Sciatic nerve (tissue), 2 donors: ENCODE measurements around the gene CDC34. TPM values are rescaled to one million over a fixed set of nuclear protein-coding genes. Genes with fewer than 3 reads are reported as not detected.

ENCODE experiments used
- ATAC-seq: fragments of 200-7000 bp; cut with Tn5 transposase; one replicate; pipeline ENCODE4 v1.9.1; 2020; ENCODE audit warnings: mild to moderate bottlenecking, moderate library complexity
- DNase-seq: peaks from one replicate; pipeline ENCODE4 v3.0.0-alpha.2; 2020; ENCODE audit warnings: low spot score
- intact Hi-C: fragments of 100-400 bp; cut with DNase I; formaldehyde crosslinking; loops from one replicate; pipeline ENCODE4 v1.14.2; 2022
- total RNA-seq: library from RNA; stranded (reverse); fragmentation: NEBNext Ultra II Directional; extraction: Animal tissue kit (Norgen Biotek cat#: 25700); gene quantifications from one replicate; pipeline ENCODE4 v1.2.1, GENCODE V29; 2021
- donor health status: DM: no; HTN: no; CAD: no.
- donor health status: DM: no; HTN: no; CAD: no.

CDC34 gene
- total RNA-seq, 1 donor from 2014 or later, result 40.2 TPM

DNA sequence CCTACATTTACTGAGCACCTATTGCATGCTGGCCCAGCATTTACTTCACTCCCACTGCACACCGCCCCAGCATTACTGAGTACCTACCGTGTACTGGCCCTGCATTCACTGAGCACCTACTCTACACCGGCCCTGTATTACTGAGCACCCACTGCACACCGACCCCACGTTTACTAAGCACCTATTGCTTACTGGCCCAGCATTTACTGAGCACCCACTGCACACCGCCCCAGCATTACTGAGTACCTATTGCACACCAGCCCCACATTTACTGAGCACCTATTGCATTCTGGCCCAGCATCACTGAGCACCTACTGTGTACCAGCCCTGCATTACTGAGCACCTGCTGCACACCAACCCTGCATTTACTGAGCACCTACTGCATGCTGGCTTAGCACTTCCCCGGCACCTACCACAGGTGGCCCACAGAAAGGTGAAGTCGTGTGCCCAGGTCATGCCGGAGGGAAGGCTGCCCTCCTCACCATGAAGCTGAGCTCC is 17.3 kb upstream of the CDC34 start:
- DNase-seq (no peak), ATAC-seq (no peak)
- intact Hi-C loops, result no loop called here

DNA sequence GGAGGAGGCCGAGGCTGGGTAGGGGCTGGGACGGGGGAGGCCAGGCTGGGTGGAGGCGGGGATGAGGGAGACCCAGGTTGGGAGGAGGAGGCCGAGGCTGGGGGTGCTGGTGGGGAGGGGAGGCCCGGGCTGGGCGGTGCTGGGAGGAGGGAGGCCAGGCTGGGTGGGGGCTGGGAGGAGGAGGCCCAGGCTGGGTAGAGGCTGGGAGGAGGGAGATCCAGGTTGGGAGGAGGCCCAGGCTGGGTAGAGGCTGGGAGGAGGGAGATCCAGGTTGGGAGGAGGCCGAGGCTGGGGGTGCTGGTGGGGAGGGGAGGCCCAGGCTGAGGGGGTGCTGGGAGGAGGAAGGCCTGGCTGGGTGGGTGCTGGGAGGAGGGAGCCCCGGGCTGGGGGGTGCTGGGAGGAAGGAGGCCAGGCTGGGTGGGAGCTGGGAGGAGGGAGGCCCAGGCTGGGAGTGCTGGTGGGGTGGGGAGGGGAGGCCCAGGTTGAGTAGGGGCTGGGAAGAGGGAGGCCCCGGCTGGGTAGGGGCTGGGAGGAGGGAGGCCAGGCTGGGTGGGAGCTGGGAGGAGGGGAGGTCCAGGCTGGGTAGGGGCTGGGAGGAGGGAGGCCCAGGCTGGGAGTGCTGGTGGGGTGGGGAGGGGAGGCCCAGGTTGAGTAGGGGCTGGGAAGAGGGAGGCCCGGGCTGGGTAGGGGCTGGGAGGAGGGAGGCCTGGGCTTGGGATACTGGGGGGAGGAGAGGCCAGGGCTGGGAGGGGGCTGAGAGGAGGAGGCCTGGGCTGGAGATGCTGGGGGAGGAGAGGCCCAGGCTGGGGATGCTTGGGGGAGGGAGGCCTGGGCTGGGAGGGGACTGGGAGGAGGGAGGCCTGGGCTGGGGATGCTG is 13.6 kb upstream of the CDC34 start:
- DNase-seq (no peak), ATAC-seq (peak; percentile 7)
- intact Hi-C loops, result no loop called here

- ATAC-seq, result peak; percentile 13
- DNase-seq, result no peak
Observed at GRCh38 chr19:518598-519231, 12.8 kb upstream of the CDC34 start.

DNA sequence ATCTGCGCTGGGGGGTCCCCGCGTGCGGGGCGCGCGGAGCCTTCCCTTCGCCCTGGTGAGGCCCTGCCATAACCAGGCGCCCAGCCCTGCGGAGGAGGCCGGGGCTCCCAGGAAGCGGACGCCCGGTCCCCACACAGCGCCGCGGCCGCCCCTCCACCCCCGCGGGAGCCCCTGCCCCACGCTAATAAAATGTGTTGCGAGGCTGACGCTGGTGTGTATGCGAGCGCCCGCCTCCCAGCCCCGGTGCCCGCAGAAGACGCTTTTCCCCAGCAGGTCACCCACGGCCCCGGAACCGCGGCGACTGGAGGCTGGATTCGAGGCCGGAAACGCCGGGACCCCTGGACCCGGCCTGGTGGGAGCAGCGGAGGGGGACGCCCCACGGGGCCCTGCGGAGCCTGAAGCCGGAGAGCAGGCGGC is 12.1 kb upstream of the CDC34 start:
- intact Hi-C loops, result no loop called here
- DNase-seq (no peak), ATAC-seq (no peak)

More at GRCh38 chr19:518598-519231, 12.8 kb upstream of the CDC34 start:
- intact Hi-C loops, result no loop called here

DNA sequence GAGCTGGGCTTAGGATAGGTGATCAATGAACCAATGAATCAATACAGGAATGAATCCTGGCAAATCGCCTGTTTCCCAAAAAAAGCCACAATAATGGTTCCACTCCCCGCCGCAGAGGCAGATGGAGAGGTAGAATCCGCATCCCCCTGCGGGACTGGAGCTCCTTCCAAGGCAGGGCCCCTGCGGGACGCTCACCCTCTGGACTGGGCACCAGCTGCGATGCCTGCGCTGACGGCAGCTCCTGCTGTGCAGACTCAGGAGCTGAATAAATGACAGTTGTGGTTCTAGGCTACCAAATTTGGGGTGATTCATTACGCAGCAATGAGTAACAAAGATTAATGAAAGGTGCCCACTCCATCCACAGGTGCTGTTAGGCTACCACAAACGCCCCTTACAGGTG is 8.8 kb upstream of the CDC34 start:
- no peak for ATAC-seq
- no peak for DNase-seq
- intact Hi-C loops, result no loop called here

DNA sequence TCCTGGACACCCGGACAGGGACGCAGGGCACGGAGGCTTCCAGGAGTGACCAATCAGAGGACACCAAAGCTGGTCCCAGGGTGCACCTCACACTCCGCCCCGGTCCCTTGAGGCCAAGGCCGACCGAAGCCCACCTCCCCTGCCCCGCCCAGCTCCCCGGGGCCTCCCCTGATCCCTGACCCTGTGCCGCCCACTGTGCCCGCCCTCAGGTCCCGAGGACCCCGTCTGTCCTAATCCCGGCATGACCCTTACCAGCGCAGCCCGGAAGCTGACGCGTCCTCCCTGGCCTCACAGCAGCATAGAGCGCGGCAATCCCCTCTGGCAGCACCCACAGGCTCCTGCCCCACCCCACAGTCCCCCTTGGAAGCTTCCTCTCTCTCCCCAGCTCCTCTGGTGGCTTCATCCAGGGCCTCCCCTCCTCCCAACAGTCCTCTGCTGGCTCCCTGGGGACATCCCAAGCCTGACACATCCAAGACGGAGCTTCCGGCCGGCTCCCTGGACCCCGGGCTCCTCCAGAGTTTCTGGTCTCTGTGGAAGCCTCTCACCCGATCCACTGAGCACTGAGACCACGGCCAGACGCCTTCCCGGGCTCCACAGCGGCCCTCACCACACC is 7.4 kb upstream of the CDC34 start:
- ATAC-seq (peak; percentile 29), DNase-seq (no peak)
- intact Hi-C loops, result no loop called here

- DNase-seq, result no peak
- intact Hi-C loops, result no loop called here
- ATAC-seq, result no peak
Observed at GRCh38 chr19:525029-525428, 6.5 kb upstream of the CDC34 start.

DNA sequence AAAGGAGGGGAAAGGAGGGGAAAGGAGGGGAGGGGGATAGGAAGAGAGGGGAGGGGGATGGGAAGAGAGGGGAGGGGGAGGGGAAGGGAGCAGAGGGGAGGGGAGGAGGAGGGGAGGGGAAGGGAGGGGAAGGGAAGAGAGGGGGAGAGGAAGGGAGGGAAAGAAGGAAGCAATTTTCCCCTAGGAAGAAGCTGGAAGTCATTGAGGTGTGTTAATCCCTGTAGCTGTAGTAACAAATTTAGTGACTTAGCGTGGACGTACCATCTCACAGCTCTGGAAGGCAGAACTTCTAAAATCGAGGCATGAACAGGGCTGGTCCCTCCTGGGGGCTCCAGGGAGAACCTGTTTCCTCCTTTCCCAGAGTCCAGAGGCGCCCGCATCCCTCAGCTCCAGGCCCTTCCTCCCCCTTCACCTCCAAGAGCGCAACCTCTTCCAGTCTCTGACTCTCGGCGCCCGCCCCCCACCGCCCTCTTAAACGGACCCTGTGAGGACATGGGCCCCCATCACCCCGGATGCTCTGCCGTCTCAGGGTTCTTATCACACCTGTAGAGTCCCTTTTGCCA is 5.6 kb upstream of the CDC34 start:
- intact Hi-C loops, result no loop called here
- ATAC-seq (no peak), DNase-seq (no peak)

DNA sequence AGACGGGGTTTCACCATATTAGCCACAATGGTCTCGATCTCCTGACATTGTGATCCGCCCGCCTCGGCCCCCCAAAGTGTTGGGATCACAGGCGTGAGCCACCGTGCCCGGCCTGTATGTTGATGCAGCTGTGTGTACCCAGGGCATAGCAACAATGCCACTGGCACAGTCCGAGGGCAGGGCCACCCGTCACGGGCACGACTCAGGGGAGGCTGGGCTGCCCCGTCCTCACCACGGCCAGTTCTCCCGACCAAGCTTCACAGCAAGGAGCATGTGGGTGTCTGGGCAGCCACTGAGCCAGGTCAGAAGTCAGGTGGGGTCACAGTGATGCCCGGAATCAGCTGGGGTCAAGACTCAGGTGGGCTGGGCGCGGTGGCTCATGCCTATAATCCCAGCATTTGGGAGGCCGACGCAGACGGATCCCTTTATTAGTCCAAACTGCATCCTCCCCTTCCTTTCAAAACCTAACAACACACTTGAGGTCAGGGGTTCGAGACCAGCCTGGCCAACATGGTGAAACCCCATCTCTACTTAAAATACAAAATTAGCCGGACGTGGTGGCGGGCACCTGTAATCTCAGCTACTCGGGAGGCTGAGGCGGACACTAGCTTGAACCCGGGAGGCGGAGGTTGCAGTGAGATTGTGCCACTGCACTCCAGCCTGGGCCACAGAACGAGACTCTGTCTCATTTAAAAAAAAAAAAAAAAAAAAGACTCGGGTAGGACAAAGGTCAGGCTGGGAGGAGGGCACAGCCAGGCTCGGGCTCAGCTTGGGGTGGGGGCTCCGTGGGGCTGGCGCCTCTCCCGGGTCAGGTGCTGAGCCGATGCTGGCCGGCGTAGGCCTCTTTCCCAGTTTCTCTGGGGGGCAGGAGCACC is 1.2 kb upstream of the CDC34 start:
- intact Hi-C loops, result no loop called here
- ATAC-seq (no peak), DNase-seq (no peak)

DNA sequence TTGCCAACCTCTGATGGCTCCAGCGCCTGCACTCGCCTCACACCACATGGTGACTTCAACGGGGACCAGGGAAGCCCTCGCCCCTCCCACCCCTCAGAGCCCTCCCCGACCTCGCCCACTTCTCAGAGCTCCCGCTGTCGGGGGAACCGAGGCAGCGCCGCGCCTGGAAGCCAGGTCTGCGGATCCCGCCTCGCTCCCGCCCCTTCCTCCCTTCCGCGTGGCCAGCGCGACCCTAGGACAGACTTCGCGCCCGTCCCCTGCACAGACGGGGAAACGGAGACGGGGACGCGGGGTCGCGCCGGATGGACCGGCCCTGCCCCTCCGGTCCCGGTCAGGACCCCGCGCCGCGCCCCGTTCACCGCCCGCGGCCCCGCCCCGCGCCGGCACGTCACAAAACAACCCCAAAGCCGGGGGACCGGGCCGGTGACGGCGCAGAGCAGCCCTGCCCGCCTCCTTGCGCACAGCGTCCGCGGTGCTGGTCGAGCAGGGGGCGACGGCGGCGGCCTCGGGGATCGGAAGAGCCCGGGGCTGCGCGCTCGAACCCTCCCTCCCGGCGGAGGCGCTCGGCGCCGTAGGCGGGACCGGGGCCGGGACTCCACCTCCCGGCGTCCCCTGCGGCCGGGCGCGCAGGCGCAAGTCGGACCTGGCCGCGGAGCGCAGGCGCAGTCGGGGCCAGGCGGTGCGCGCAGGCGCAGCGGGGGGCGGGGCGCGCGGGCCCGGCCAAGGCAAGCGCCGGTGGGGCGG is 379 bp upstream of the CDC34 start:
- peak; percentile 74 for ATAC-seq
- intact Hi-C loops, result no loop called here
- peak; percentile 90 for DNase-seq

- peak; percentile 71 for ATAC-seq
Observed at GRCh38 chr19:532561-533363, 1.2 kb downstream of the CDC34 start.

GRCh38 chr19:533364-534058 is 2.0 kb downstream of the CDC34 start:
- no peak for DNase-seq
- intact Hi-C loops, result no loop called here
- no peak for ATAC-seq

More at GRCh38 chr19:532561-533363, 1.2 kb downstream of the CDC34 start:
- intact Hi-C loops, result no loop called here
- peak; percentile 78 for DNase-seq

DNA sequence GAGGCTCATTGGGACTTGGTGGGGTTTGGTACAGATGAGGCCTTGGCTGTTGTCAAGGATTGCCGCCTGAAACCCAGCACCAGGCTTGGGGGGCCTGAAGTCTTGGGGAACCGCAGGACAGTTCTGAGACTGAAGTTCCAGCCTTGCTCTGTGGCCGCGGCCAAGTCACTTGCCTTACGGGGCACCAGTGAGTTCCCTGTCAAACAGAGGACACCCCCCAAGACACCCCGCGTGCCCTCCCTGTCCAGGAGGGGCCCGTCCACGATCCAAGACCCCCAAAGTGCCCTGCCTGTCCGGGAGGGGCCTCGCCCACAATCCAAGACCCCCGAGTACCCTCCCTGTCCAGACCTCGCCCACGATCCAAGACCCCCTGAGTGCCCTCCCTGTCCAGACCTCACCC is 2.5 kb downstream of the CDC34 start:
- ATAC-seq (no peak), DNase-seq (no peak)
- intact Hi-C loops, result no loop called here

GRCh38 chr19:535017-535835 is 3.7 kb downstream of the CDC34 start:
- intact Hi-C loops, result no loop called here
- DNase-seq (no peak), ATAC-seq (no peak)

- DNase-seq (no peak), ATAC-seq (no peak)
- intact Hi-C loops, result no loop called here
Observed at GRCh38 chr19:536031-536880, 4.7 kb downstream of the CDC34 start.
